Myocyte (in vitro differentiated cells): ENCODE results near the gene AMOTL2. TPM values are rescaled to one million over a fixed set of nuclear protein-coding genes. Genes with fewer than 3 reads are reported as not detected.
A peak's percentile ranks its signal among the peaks of the same experiment; 100 is the strongest.

Experiments
- DNase-seq: peaks from one replicate; pipeline ENCODE4 v3.0.0-alpha.2; 2012; ENCODE audit warnings: low read depth
- total RNA-seq: library from RNA; depleted of rRNA; stranded (reverse); fragments of >200 nt; gene quantifications from 2 replicates; pipeline ENCODE4 v1.2.3, GENCODE V29; 2014

Gene AMOTL2
- total RNA-seq, 1 donor from 2014 or later, result 116 TPM

DNA sequence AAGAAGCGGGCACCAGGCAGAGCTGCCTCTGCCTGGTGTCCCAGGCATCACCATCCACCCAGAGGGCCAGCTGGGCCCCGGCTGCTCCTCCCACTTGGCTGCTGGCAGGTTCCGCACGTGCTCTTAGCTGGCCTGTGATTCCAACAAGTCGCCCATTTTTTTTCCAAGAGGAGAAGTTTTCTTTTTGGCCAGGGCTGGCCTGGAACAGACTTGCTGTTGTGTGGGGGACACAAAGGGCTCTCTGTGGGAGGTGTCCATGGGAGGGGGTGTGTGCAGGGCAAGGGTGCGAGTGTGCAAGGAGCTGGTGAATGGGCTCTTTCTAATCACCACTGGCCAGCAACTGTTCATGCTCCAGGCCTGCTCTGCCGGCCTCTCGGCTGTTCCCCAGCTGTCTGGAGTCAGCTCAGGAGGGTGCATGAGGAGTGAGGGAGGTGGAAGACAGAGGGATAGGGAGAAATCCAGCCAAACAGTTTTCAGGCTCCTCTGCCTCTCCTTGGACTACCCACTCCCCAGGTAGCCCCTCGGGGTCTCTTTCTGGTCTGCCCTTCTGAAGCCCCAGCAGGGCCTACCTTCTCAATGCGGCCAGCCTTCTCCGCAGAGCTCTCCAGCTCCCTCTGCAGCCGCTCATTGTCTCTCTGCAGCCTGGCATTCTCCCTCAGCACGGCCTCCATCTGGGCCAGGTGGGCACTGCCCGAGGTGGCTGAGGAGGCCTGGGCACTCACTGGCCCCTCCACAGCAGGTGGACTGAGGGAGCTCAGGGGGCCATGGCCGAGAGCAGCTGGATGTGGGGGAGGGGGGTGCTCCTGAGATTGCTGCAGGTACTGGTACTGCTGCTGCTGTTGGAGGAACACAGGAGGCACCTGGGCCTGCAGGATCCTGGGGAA is 7.1 kb downstream of the AMOTL2 start:
- peak; percentile 67 for DNase-seq

DNA sequence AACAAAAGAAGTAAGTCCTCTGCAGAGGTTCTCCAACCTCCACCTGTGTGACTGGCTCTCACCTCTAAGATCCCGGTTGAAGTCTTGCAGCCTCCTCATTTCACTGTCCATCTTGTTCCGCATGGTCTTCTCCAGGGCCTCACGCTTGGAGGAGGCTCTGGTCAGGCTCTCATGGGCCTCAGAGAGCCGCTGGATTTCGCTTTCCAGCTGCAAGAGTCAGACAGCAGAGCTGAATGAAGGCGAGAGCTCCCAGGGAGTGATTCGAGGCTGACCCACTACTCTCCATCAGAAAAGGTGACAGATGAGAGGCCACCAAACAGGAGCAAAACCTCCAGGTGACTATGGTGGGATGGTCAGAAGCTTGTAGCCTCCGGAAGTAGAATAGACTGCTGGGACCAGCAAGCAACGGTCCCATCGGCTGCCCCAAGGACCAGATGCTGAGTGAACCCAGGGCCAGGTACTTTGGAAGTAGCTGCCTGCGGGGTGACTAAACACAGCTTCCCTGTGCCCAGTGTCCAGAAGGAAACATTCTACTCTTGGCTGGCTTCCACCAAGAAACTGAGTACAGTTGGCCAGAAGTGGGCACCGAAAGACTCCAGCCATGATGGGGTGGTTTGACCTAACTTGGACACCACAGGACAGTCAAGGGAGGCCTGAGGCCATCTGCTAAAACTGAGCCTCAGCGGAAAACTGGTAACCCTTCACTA is 7.9 kb downstream of the AMOTL2 start:
- no peak for DNase-seq

DNA sequence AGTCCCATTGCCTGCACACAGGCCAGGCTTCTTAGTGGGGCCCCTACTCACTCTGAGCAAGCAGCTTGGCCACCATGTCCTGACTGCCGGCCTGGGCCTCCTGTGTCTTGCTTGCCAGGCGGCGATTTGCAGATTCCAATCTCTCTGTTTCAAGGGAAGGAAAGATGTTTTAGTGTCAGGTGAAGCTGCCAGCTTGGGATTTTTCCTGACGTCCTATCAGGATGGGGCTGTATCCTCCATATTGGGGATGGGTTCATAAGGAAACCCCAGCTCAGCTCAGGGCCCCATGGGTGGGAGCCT is 8.5 kb downstream of the AMOTL2 start:
- no peak for DNase-seq

DNA sequence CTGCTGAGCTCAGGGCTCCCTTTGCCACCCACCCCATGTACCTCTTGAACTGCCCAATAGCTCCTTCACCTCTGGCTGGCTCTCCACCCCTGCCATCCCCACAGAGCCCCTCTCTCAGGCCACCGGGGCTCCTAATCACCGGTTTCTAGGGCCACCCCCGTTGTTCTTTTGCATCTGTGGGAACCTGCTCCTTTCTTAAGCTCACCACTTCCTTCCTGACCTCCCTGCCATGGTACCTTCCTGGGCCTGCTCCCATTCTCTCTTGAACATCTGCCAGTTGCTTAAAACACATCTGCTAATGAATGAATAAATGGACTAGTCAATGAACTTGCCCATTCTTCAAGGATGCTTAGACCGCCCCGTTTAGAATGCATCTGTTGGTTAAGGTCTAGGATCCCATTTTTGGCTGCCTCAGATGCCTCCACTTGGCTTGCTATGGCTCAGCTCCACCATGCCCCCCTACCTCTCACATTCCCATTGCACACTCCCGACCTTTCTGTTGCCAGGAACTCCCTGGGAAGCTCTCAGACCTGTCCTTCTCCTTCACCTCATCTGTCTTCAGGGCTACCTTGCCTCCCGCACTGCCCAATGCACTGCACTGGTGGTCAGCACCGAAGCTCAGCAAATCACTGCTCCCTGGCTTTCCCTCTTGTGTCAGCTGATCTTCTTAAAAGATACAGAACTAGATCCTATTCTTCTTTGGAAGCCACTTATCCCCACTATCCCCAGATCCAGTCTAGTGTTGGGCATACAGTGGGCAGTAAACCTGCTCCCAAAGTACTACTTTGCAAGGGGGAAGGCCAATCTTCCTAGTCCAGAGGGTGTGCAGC is 9.1 kb downstream of the AMOTL2 start:
- no peak for DNase-seq

DNA sequence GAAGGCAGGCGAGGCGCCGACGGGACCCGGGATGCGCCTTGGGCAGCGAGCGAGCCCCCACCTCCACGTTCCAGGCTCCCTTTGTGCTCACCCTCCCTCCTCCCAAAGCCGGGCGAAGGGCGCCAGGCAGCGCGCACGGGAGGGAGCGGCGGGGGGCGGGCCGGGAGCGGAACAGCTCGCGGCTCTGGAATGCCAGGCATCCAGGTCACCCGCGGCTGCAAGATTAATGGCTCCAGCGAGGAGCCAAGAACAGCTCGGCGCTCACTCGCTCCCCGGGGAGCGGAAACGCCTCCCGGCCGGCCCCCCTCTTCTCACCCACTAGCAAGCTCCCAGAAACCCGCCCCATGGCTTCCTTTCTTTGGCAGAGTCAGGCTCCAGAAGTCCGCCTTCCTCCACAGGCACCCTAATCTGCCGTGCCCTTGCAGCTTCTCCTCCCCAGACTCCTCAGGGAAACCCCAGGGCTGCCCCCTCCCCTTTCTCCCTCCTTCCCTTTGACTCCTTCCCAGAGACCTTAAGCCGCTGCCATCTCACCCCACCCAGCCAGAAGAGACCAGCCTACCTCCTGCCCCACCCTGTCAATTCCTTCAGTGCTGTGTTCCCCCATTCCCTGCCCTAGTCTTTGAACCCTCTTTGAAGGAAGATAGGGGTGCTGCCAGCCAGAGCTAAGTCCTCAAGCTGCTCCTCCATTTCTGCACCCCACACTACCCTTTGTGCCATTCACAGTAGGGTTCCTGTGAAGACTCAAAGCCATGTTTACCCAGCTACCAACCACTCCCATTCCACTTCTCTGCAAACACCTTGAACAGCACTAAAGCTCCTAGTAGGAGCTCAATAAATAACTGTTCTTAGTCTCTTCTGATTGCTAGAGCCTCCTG is 9.9 kb downstream of the AMOTL2 start:
- DNase-seq, result peak; percentile 96

DNA sequence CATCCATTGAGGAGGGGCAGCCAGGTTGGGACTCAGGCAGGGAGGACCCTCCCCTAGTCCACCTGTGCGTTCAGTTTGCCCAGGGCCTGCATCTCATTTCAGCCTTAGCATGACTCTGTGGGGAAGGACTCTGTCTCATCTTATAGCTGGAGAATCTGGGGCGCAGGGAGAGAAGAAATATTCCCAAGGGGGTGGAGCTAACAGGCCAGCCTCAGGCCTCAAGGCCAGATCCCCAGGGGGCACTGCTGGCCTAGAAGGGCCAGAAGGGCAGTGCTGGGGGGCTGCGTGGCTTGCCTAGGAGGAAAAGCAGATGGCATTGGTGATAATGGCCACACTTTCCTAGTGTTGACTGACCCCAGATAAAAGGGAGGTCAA is 10.9 kb downstream of the AMOTL2 start:
- DNase-seq, result no peak

DNA sequence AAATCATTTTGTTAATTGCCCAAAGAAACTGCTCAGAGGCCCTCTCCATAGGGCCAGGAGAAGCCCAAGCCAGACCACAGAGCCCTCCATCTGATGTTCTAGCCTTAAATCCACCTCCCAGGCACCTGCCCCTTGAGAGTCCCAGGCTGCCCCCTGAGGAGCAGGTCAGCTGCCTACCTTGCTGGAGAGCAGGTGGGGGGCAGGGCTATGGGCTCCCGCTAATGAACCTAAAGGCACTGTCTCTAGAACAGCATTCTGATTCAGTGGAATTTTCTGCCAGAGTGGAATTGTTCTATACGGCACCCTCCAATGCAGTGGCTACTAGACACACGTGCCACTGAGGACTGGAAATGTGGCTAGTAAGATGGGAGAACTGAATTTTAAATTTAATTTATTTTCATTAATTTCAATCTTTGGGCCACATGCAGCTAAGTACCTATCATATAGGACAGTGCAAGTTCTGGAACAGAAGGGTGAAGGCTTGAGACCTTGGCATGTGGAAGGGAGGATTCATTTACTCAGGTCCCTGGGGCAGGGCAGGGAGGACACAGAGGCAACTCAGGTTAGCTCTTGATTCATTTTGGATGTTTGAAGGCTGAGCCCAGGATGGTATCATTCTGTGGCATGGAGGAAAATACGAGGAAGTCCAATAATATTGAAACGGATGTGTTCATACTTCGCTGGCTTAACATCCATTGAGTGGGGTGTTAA is 11.4 kb downstream of the AMOTL2 start:
- no peak for DNase-seq

DNA sequence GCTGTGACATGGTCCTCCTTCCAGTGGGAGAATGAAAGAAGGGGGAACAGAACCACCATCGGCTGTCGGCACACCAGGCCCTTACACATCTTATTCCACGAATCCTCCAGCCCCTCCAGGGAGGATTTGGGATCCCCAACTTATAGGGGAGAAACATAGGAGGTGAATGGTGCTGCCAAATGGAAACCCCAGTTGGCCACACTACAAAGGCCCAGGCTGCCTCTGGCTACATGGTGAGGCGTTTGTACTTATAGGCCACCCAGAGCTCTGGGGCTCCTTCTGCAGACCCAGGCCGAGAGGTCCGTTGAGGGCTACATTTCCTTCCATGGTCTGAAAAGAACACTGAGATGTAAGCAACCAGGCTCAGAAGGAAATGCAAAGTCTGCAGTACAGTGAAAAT is 12.0 kb downstream of the AMOTL2 start:
- DNase-seq, result no peak

DNA sequence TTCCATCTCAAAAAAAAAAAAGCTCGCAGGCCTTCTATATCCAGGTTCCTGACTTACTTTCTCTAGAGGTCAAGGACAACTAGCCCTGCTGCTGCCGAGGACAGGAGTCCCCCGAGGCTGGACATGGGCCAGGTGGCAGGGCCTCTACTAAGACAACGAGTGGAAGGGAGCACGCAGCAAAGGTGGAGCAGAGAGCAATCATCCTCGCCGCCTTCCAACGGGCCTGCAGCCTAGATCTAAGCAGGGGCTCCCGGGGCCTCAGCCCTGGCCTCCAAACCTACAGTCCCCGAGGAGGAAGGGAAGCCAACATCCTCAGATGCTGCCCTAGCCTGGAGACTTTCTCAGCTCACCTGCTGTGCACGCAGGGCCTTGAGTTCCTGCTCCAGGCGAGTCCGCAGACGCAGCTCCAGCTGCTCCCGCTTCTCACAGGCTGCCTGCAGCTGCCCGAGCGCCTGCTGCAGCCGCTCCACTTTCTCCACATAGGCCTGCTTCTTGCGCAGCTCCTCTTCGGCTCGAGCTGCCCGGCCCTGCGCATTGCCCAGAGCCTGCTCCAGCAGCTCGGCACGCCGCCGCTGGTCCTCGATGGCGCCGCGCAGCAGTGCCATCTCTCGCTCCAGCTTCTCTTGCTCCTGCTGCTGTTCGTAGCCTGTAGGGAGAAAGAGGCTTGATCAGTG is 12.9 kb downstream of the AMOTL2 start:
- no peak for DNase-seq

DNA sequence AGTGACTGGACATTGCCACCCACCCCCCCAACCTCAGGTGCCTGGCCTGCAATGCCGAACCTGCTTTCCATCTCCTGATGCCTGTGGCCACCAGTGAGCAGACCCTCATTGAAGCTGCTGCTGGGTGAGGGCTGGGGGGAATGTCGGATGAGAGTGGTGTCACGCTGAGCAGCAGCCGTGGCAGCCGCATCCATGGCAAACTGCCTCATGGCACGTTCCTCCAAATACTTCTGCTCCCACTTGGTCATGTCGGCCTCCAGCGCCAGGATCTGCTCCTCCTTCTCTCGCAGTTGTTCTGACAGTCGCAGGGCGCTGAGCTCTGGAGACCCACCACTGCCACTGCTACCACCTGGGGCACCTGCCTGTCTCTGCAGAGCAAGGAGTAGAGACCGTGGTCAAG is 14.2 kb downstream of the AMOTL2 start:
- DNase-seq, result peak; percentile 72

DNA sequence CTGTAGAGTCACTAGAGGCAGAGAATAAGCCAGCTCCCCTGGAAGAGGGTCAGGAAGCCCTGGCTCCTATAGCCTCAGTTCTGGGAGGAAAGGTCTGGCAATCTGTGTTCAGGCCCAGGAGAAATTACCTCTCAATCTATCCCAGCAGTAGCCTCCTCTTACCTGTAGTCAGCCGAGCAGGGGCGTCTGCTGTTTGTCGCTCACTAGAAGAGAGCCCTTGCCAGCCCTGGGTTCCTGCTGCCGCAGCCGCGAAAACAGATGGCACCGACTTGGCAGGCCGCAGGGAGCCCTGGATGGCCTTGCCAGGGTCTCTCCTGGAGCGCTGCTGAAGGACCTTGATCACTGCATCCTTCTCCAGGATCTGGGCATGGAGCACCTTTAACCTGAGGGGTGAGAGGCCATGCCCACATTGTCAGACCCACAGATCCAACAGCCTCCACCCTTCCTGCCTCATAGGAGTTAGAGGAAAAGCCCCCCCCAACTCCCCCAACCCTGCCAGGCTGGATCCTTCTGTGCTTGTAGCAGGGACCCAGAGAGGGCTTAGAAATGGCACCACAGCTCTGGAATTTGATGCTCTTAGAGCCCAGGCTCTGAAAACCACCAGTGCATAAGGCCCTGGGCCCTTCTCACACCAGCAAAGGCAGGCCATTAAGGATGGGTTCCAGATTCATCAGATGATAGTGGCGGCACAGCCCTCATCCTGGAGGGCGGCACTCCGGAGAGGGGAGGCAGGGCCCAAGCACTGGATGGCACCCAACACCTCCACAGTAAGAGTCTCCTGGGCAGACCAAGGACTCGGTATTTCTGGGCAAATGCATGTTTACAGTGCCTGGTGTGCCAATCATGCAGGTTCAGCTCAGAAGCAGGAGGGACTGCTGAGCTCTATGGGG is 14.9 kb downstream of the AMOTL2 start:
- DNase-seq, result no peak

DNA sequence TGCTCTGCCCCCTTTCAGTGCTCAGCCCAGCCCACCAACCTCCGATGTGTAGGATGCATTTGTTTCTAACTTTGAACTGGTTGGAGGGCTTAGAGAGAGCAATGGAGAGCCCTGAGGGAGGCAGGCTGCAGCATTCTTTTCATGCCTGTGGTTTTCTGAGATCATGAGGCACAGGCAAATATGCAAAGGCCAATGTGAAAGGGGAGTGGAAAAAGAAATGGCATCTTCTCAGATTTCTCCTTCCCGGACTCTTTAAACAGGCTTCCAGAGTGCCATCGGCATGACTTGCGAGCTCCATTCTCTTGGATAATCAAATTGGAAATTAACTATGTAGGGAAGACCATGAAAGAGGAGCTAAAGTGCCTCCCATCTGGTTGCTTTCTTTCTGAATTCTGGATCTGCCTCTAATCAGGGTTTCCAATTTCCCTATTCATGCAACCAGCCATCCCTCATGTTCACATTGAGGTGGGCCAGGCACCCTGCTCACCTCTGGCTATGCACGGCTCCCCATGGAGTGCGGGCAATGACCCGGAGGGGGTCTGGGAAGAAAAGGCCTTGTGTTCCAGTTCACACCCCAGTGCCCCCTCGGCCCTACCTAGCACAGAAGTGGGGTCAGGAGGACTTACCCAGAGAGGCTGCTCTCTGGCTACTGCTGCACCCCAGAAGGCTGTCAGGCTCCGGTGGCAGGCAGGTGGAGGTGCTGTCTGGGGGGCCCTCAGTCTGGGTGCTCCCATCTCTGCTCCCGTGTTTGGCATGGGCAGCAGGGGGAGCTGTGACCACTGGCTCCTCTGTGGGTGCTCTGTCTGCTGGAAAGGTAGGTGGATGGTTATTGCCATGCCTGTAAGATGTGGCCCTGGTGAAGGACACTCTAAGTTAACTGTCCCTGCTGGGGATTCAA is 16.1 kb downstream of the AMOTL2 start:
- peak; percentile 98 for DNase-seq

DNA sequence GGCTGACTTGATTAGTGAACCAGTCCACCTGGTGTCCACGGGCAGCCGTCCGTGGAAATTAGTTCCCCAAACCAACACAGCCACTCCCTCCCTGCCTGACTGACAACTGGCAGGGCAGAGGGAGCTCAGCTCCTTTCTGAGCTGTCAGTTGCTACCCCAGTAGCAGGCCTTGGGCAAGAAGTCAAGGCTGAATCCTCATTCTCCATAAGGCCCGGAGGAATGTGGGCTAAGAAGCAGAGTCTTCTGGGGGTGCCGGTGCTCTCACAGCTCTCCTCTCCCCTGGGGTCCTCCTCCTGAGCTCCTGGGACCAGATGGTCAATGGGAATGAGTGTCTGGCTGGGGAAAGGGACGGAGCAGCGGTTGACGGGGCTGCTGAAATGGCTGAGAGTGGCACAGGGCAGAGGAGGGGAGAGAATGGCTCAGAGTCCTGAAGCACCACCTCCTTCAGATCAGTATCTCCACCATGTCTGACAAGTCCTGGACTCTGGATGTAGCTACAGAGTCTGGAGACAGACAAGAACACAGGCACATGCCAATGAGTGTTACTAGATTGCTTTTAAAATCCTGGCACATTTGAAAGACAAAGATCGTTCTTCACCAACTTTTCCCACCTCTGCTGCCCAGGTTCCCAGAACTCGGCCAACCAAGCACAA is 16.9 kb downstream of the AMOTL2 start:
- peak; percentile 88 for DNase-seq

DNA sequence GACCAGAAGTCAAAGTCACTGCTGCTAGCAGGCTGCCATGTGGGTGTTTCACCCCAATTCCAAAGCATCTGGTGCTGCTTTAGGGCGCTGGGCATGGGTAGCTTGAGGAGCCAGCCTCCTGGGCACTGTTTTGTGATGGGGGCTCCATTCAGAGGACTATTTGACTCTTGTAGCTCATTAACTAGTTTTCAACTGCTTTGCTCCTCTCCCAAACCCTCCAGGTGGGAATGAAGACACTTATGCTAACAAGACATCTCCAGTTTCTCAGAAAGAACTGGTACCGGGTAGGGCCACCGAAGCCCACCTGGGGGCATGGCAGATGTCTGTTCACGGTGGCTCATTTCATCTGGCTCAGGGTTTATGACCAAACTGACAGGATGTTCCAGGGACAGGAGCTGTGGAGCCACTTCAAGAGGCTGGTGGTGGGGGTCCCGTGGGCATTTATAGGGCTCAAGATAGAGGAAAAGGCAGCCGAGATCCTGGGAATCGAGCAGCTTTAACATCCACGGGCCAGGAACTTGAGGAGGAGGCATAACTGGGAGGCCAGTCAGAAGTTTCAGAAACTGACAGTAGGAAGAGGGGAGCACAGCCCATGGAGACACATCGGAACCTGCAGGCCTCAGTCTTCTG is 17.7 kb downstream of the AMOTL2 start:
- no peak for DNase-seq

DNA sequence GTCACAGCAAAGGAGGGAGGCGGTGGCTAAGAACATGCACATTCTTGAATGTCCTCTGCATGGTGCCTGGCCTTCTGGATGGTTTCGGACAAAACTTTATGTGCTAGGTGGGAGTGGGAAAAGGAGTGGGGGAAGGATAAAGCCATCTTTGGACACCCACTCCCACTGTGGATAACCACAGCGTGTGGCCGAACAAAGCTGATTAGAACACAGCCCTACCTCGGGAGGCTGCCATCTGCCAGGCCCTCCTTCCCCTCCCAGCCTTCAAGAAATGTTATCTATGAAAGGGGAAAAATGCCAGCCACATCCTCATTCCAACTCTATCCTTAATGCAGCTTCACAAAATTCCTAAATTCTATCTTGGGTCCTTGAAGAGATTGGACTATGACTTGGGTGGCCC is 18.8 kb downstream of the AMOTL2 start:
- no peak for DNase-seq

DNA sequence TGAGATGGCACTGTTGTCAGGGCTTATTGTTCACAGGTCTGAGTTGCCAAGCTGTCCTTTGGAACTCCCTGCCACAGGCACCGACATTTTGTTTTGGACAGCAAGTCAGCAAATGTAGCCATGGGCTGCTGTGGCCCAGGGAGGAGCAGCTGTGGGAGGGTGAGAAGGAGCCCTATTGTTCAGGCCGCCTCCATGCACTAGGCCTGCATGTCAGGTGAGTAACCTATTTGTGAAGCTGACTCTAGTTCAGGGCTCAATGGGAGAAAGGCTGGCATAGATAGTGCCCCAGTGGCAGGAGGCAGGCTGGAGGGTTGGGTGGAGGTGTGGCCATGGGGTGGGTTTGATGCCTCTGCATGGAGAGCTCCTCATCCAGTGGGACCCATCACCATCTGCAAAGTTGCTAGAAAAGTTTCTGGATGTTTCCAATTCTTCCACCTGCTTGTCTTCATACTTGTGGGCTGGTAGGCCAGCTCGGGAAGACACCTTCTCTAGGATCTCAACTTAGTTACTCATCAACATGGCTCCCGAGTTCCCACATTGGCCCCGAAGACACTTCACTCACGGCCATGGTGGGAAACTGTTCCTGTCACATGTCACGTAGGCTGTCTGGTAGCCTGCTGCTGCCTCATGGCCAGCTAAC is 19.5 kb downstream of the AMOTL2 start:
- DNase-seq, result no peak
